ENCODE results near the gene SUGCT. TPM values are rescaled to one million over a fixed set of nuclear protein-coding genes. Genes with fewer than 3 reads are reported as not detected.
"Not testable (repeated sequence)": the region's sequence is repeated elsewhere in the genome, so short reads cannot be mapped to it uniquely, and the experiment has no call there.

Gene SUGCT
- total and polyA plus RNA-seq, 5 donors, result 5.7 to 10.3 (median 6.1) TPM

- H3K27ac ChIP-seq (ENCODE audit: low read length); H3K4me1 ChIP-seq (ENCODE audit: control insufficient read depth, insufficient read depth, low read length); H3K4me3 ChIP-seq (ENCODE audit: low read length); ATAC-seq; DNase-seq; intact Hi-C loops (cut with DNase I); H3K9me3 ChIP-seq (ENCODE audit: control insufficient read depth, low read length); H3K27me3 ChIP-seq (ENCODE audit: control insufficient read depth, insufficient read depth): not testable (repeated sequence)
- 92% methylated on average over 3 of the region's 3 CpGs for WGBS
Observed at GRCh38 chr7:40168266-40168665, 33.5 kb downstream of the SUGCT start.

GRCh38 chr7:40173121-40173520, 38.3 kb downstream of the SUGCT start:
- intact Hi-C loops (cut with DNase I); H3K4me1 ChIP-seq (ENCODE audit: control insufficient read depth, insufficient read depth, low read length); ATAC-seq; H3K4me3 ChIP-seq (ENCODE audit: low read length); H3K27ac ChIP-seq (ENCODE audit: low read length); DNase-seq; H3K27me3 ChIP-seq (ENCODE audit: control insufficient read depth, insufficient read depth); H3K9me3 ChIP-seq (ENCODE audit: control insufficient read depth, low read length): not testable (repeated sequence)
- WGBS, result 91% methylated on average over 13 of the region's 13 CpGs

- H3K9me3 ChIP-seq (ENCODE audit: control insufficient read depth, low read length); H3K27ac ChIP-seq (ENCODE audit: low read length); H3K27me3 ChIP-seq (ENCODE audit: control insufficient read depth, insufficient read depth); H3K4me1 ChIP-seq (ENCODE audit: control insufficient read depth, insufficient read depth, low read length); intact Hi-C loops (cut with DNase I); ATAC-seq; DNase-seq; H3K4me3 ChIP-seq (ENCODE audit: low read length): not testable (repeated sequence)
- WGBS, result 91% methylated on average over 6 of the region's 6 CpGs
Observed at GRCh38 chr7:40175256-40175655, 40.5 kb downstream of the SUGCT start.

GRCh38 chr7:40175725-40176510, 41.1 kb downstream of the SUGCT start:
- WGBS, result 90% methylated on average over 9 of the region's 9 CpGs
- Histone ChIP-seq H3K4me3 (ENCODE audit: low read length) (no peak overlapping the region), H3K27ac (ENCODE audit: low read length) (no peak overlapping the region), H3K4me1 (ENCODE audit: control insufficient read depth, insufficient read depth, low read length) (no peaks in the 10 kb centered on the region), H3K27me3 (ENCODE audit: control insufficient read depth, insufficient read depth) (no peaks in the 10 kb centered on the region), H3K9me3 (ENCODE audit: control insufficient read depth, low read length) (no peaks in the 10 kb centered on the region)
- ATAC-seq (no peak), DNase-seq (no peak)
- intact Hi-C loops (cut with DNase I), result no loop called here

GRCh38 chr7:40177071-40177470, 42.3 kb downstream of the SUGCT start:
- no peaks in the 10 kb centered on the region for H3K9me3 ChIP-seq (ENCODE audit: control insufficient read depth, low read length)
- no peaks in the 10 kb centered on the region for H3K27me3 ChIP-seq (ENCODE audit: control insufficient read depth, insufficient read depth)
- H3K4me1 ChIP-seq (ENCODE audit: control insufficient read depth, insufficient read depth, low read length), result no peaks in the 10 kb centered on the region
- 87% methylated on average over 5 of the region's 5 CpGs for WGBS
- ATAC-seq (no peak), DNase-seq (no peak)
- no peak overlapping the region for H3K27ac ChIP-seq (ENCODE audit: low read length)
- H3K4me3 ChIP-seq (ENCODE audit: low read length), result no peak overlapping the region
- intact Hi-C loops (cut with DNase I), result no loop called here

- H3K9me3 ChIP-seq (ENCODE audit: control insufficient read depth, low read length), result no peaks in the 10 kb centered on the region
- 95% methylated on average over 4 of the region's 4 CpGs for WGBS
- H3K4me3 ChIP-seq (ENCODE audit: low read length), result no peak overlapping the region
- DNase-seq (no peak), ATAC-seq (no peak)
- no peaks in the 10 kb centered on the region for H3K4me1 ChIP-seq (ENCODE audit: control insufficient read depth, insufficient read depth, low read length)
- H3K27me3 ChIP-seq (ENCODE audit: control insufficient read depth, insufficient read depth), result no peaks in the 10 kb centered on the region
- intact Hi-C loops (cut with DNase I), result no loop called here
- H3K27ac ChIP-seq (ENCODE audit: low read length), result no peak overlapping the region
Observed at GRCh38 chr7:40182452-40182851, 47.6 kb downstream of the SUGCT start.

GRCh38 chr7:40186586-40186985, 51.8 kb downstream of the SUGCT start:
- WGBS, result 65% methylated on average over 1 of the region's 1 CpG
- no peak for ATAC-seq
- intact Hi-C loops (cut with DNase I), result no loop called here

GRCh38 chr7:40192036-40192435, 57.2 kb downstream of the SUGCT start:
- Histone ChIP-seq H3K27me3 (ENCODE audit: control insufficient read depth, insufficient read depth) (no peaks in the 10 kb centered on the region), H3K4me3 (ENCODE audit: low read length) (no peak overlapping the region), H3K27ac (ENCODE audit: low read length) (no peak overlapping the region), H3K4me1 (ENCODE audit: control insufficient read depth, insufficient read depth, low read length) (no peaks in the 10 kb centered on the region), H3K9me3 (ENCODE audit: control insufficient read depth, low read length) (no peaks in the 10 kb centered on the region)
- WGBS, result 94% methylated on average over 2 of the region's 2 CpGs
- no peak for ATAC-seq
- intact Hi-C loops (cut with DNase I), result no loop called here
- no peak for DNase-seq

More at GRCh38 chr7:40186586-40186985, 51.8 kb downstream of the SUGCT start:
- no peaks in the 10 kb centered on the region for H3K9me3 ChIP-seq (ENCODE audit: control insufficient read depth, low read length)
- no peaks in the 10 kb centered on the region for H3K27me3 ChIP-seq (ENCODE audit: control insufficient read depth, insufficient read depth)
- H3K4me3 ChIP-seq (ENCODE audit: low read length), result no peak overlapping the region
- no peak overlapping the region for H3K27ac ChIP-seq (ENCODE audit: low read length)
- no peak for DNase-seq
- no peaks in the 10 kb centered on the region for H3K4me1 ChIP-seq (ENCODE audit: control insufficient read depth, insufficient read depth, low read length)

- H3K9me3 ChIP-seq (ENCODE audit: control insufficient read depth, low read length), result no peaks in the 10 kb centered on the region
- no peaks in the 10 kb centered on the region for H3K27me3 ChIP-seq (ENCODE audit: control insufficient read depth, insufficient read depth)
- DNase-seq, result no peak
- intact Hi-C loops (cut with DNase I), result no loop called here
- WGBS, result 37% methylated on average over 1 of the region's 1 CpG
- H3K27ac ChIP-seq (ENCODE audit: low read length), result no peak overlapping the region
- no peak overlapping the region for H3K4me3 ChIP-seq (ENCODE audit: low read length)
- H3K4me1 ChIP-seq (ENCODE audit: control insufficient read depth, insufficient read depth, low read length), result no peaks in the 10 kb centered on the region
- ATAC-seq, result no peak
Observed at GRCh38 chr7:40194745-40195144, 59.9 kb downstream of the SUGCT start.

- WGBS, result 80% methylated on average over 2 of the region's 2 CpGs
- no peak for ATAC-seq
- Histone ChIP-seq H3K9me3 (ENCODE audit: control insufficient read depth, low read length) (no peaks in the 10 kb centered on the region), H3K27me3 (ENCODE audit: control insufficient read depth, insufficient read depth) (no peaks in the 10 kb centered on the region), H3K4me3 (ENCODE audit: low read length) (no peak overlapping the region), H3K27ac (ENCODE audit: low read length) (no peak overlapping the region), H3K4me1 (ENCODE audit: control insufficient read depth, insufficient read depth, low read length) (no peaks in the 10 kb centered on the region)
- intact Hi-C loops (cut with DNase I), result no loop called here
- no peak for DNase-seq
Observed at GRCh38 chr7:40197527-40197926, 62.7 kb downstream of the SUGCT start.

GRCh38 chr7:40199076-40199802, 64.4 kb downstream of the SUGCT start:
- no peaks in the 10 kb centered on the region for H3K27me3 ChIP-seq (ENCODE audit: control insufficient read depth, insufficient read depth)
- 39% methylated on average over 2 of the region's 2 CpGs for WGBS
- DNase-seq (no peak), ATAC-seq (no peak)
- H3K9me3 ChIP-seq (ENCODE audit: control insufficient read depth, low read length), result no peaks in the 10 kb centered on the region
- no peak overlapping the region for H3K4me3 ChIP-seq (ENCODE audit: low read length)
- intact Hi-C loops (cut with DNase I), result no loop called here
- no peak overlapping the region for H3K27ac ChIP-seq (ENCODE audit: low read length)
- no peaks in the 10 kb centered on the region for H3K4me1 ChIP-seq (ENCODE audit: control insufficient read depth, insufficient read depth, low read length)
